ENCODE results near the gene EP300.
"Not testable (repeated sequence)": the region's sequence is repeated elsewhere in the genome, so short reads cannot be mapped to it uniquely, and the experiment has no call there.

DNA sequence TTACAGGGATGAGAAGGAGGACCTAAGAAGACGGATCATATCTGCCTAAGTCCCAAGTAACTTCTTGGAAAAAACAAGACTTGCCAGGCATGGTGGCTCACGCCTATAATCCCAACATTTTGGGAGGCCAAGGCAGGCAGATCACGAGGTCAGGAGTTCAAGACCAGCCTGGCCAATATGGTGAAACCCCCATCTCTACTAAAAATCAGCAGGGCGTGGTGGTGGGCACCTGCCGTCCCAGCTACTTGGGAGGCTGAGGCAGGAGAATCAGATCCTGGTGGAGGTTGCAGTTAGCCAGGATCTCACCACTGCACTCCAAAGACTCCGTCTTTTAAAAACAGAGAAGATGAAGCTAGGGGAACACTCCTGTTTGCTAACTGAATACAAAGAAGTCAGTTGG, 88.0 kb downstream of the EP300 start:
- not testable (repeated sequence) for TF ChIP-seq CTCF (IDR thresholded peaks at IDR 0.05); ZFX (IDR thresholded peaks at IDR 0.05; ENCODE audit: borderline replicate concordance)

All from 22Rv1 (cell line).